ENCODE measurements around the gene ME1.

GRCh38 chr6:83333500-83333899 is 97.4 kb downstream of the ME1 start:
- TF ChIP-seq POLR2A (IDR thresholded peaks at IDR 0.05), result no peak
- TF ChIP-seq, protein P1, sequence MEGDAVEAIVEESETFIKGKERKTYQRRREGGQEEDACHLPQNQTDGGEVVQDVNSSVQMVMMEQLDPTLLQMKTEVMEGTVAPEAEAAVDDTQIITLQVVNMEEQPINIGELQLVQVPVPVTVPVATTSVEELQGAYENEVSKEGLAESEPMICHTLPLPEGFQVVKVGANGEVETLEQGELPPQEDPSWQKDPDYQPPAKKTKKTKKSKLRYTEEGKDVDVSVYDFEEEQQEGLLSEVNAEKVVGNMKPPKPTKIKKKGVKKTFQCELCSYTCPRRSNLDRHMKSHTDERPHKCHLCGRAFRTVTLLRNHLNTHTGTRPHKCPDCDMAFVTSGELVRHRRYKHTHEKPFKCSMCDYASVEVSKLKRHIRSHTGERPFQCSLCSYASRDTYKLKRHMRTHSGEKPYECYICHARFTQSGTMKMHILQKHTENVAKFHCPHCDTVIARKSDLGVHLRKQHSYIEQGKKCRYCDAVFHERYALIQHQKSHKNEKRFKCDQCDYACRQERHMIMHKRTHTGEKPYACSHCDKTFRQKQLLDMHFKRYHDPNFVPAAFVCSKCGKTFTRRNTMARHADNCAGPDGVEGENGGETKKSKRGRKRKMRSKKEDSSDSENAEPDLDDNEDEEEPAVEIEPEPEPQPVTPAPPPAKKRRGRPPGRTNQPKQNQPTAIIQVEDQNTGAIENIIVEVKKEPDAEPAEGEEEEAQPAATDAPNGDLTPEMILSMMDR (IDR thresholded peaks at IDR 0.05), result no peak
